Skeletal muscle tissue (tissue), 4 donors: ENCODE data around the gene RBM20. TPM values are rescaled to one million over a fixed set of nuclear protein-coding genes. Genes with fewer than 3 reads are reported as not detected.
"Not testable (repeated sequence)": the region's sequence is repeated elsewhere in the genome, so short reads cannot be mapped to it uniquely, and the experiment has no call there.

Experiments
- H3K27ac ChIP-seq: one replicate; pipeline ENCODE4 v1.7.0; 2013; ENCODE audit warnings: mild to moderate bottlenecking, low read depth, low read length, inconsistent platforms
- H3K27me3 ChIP-seq, 3 donors: one replicate each; pipeline ENCODE4 v1.7.0; 2013; ENCODE audit warnings: low read length in 3 of 3; ENCODE audit not compliant: control insufficient read depth in 3 of 3, insufficient read depth in 3 of 3
- H3K36me3 ChIP-seq, 3 donors: one replicate each; pipeline ENCODE4 v1.7.0; 2013; ENCODE audit warnings: low read length in 3 of 3; ENCODE audit not compliant: control insufficient read depth in 3 of 3, insufficient read depth in 3 of 3
- H3K4me1 ChIP-seq, 3 donors: one replicate each; pipeline ENCODE4 v1.7.0; 2013; ENCODE audit warnings: low read length in 3 of 3, mild to moderate bottlenecking in 3 of 3; ENCODE audit not compliant: control insufficient read depth in 3 of 3, insufficient read depth in 3 of 3
- H3K4me3 ChIP-seq, 3 donors: one replicate each; pipeline ENCODE4 v1.7.0; 2013; ENCODE audit warnings: low read length in 3 of 3
- H3K9ac ChIP-seq, 3 donors: one replicate each; pipeline ENCODE4 v1.7.0; 2013; ENCODE audit warnings: low read length in 3 of 3, mild to moderate bottlenecking in 3 of 3, moderate library complexity in 2 of 3, low read depth in 1 of 3
- H3K9me3 ChIP-seq, 3 donors: one replicate each; pipeline ENCODE4 v1.7.0; 2013; ENCODE audit warnings: low read length in 3 of 3; ENCODE audit not compliant: control insufficient read depth in 3 of 3
- total RNA-seq: library from RNA; depleted of rRNA; stranded (reverse); fragments of >200 nt; gene quantifications from one replicate; pipeline ENCODE4 v1.2.3, GENCODE V29; 2014
- donor health status: Osteomylitis.

The RBM20 gene
- total RNA-seq, 1 donor from 2014 or later, result 6.3 TPM

GRCh38 chr10:110636932-110637557 lies 7.1 kb upstream of the RBM20 start:
- H3K27me3 ChIP-seq, result no peaks in the 10 kb centered on the region
- peak overlapping the region; percentile 48 to 73 (median 59) for H3K9ac ChIP-seq
- peaks cover 19 to 32% (median 27%) of the 10 kb centered on the region in 3 donors for H3K4me1 ChIP-seq
- H3K9me3 ChIP-seq, result no peaks in the 10 kb centered on the region
- no peaks in the 10 kb centered on the region for H3K36me3 ChIP-seq
- peak overlapping the region; percentile 81 for H3K27ac ChIP-seq
- H3K4me3 ChIP-seq, result peak overlapping the region in 1 of 3 donors; percentile 46

- Histone ChIP-seq H3K27me3 (no peaks in the 10 kb centered on the region), H3K9ac (peak overlapping the region; percentile 48 to 73 (median 59)), H3K27ac (peak overlapping the region; percentile 81), H3K36me3 (no peaks in the 10 kb centered on the region), H3K4me3 (no peak overlapping the region), H3K4me1 (peaks cover 19 to 32% (median 27%) of the 10 kb centered on the region in 3 donors), H3K9me3 (no peaks in the 10 kb centered on the region)
These were observed 6.5 kb upstream of the RBM20 start for GRCh38 chr10:110637558-110638053.

- H3K4me1 ChIP-seq, result peaks cover 22 to 36% (median 27%) of the 10 kb centered on the region in 3 donors
- no peaks in the 10 kb centered on the region for H3K36me3 ChIP-seq
- peak overlapping the region; percentile 81 for H3K27ac ChIP-seq
- no peak overlapping the region for H3K4me3 ChIP-seq
- no peaks in the 10 kb centered on the region for H3K27me3 ChIP-seq
- H3K9ac ChIP-seq, result no peak overlapping the region
- no peaks in the 10 kb centered on the region for H3K9me3 ChIP-seq
These were observed 5.8 kb upstream of the RBM20 start for GRCh38 chr10:110638319-110638718.

GRCh38 chr10:110639046-110639445 lies 5.1 kb upstream of the RBM20 start:
- Histone ChIP-seq H3K4me1 (peaks cover 22 to 38% (median 32%) of the 10 kb centered on the region in 3 donors), H3K27ac (peak overlapping the region; percentile 17)
- not testable (repeated sequence) for H3K27me3 ChIP-seq, H3K9me3 ChIP-seq, H3K4me3 ChIP-seq, H3K36me3 ChIP-seq, H3K9ac ChIP-seq

- H3K9me3 ChIP-seq, H3K9ac ChIP-seq: not testable (repeated sequence)
- H3K4me1 ChIP-seq, result peaks cover 19 to 34% (median 28%) of the 10 kb centered on the region in 3 donors
These were observed 4.3 kb upstream of the RBM20 start for GRCh38 chr10:110639858-110640257.

GRCh38 chr10:110641256-110641655 lies 2.9 kb upstream of the RBM20 start:
- Histone ChIP-seq H3K9ac (no peak overlapping the region), H3K4me3 (no peak overlapping the region), H3K9me3 (no peaks in the 10 kb centered on the region), H3K36me3 (no peaks in the 10 kb centered on the region), H3K27me3 (peaks cover 0 to 3% (median 0%) of the 10 kb centered on the region in 3 donors), H3K27ac (no peak overlapping the region), H3K4me1 (peaks cover 22 to 30% (median 22%) of the 10 kb centered on the region in 3 donors)

More at GRCh38 chr10:110639858-110640257, 4.3 kb upstream of the RBM20 start:
- H3K27me3 ChIP-seq, H3K4me3 ChIP-seq, H3K36me3 ChIP-seq, H3K27ac ChIP-seq: not testable (repeated sequence)

GRCh38 chr10:110642204-110643034 lies 1.7 kb upstream of the RBM20 start:
- H3K27me3 ChIP-seq, result peaks cover 0 to 5% (median 3%) of the 10 kb centered on the region in 3 donors

GRCh38 chr10:110643035-110643652 lies 992 bp upstream of the RBM20 start:
- Histone ChIP-seq H3K4me3 (peak overlapping the region; percentile 76 to 84 (median 80)), H3K27ac (peak overlapping the region; percentile 81), H3K9ac (peak overlapping the region; percentile 77 to 89 (median 87)), H3K9me3 (no peaks in the 10 kb centered on the region), H3K4me1 (peaks cover 6 to 13% (median 10%) of the 10 kb centered on the region in 3 donors), H3K36me3 (no peaks in the 10 kb centered on the region), H3K27me3 (peaks cover 0 to 5% (median 3%) of the 10 kb centered on the region in 3 donors)

More at GRCh38 chr10:110642204-110643034, 1.7 kb upstream of the RBM20 start:
- no peaks in the 10 kb centered on the region for H3K9me3 ChIP-seq
- peaks cover 12 to 19% (median 14%) of the 10 kb centered on the region in 3 donors for H3K4me1 ChIP-seq
- no peaks in the 10 kb centered on the region for H3K36me3 ChIP-seq
- H3K27ac ChIP-seq, result peak overlapping the region; percentile 81
- H3K9ac ChIP-seq, result peak overlapping the region in 1 of 3 donors; percentile 77
- H3K4me3 ChIP-seq, result peak overlapping the region in 1 of 3 donors; percentile 84

GRCh38 chr10:110644598-110645462 lies 694 bp downstream of the RBM20 start:
- Histone ChIP-seq H3K27me3 (peaks cover 0 to 5% (median 3%) of the 10 kb centered on the region in 3 donors), H3K9ac (peak overlapping the region; percentile 65 to 89 (median 87)), H3K9me3 (no peaks in the 10 kb centered on the region), H3K36me3 (no peaks in the 10 kb centered on the region), H3K27ac (peak overlapping the region; percentile 81), H3K4me3 (peak overlapping the region; percentile 59 to 84 (median 80)), H3K4me1 (peaks cover 6 to 20% (median 16%) of the 10 kb centered on the region in 3 donors)
